Right lobe of liver (tissue), 6 donors: ENCODE measurements around the gene PKP3. TPM values are rescaled to one million over a fixed set of nuclear protein-coding genes. Genes with fewer than 3 reads are reported as not detected.
"Not testable (repeated sequence)": the region's sequence is repeated elsewhere in the genome, so short reads cannot be mapped to it uniquely, and the experiment has no call there.

ENCODE experiments used
- ATAC-seq, 4 donors: fragments of 200-7000 bp; cut with Tn5 transposase; one replicate each; pipeline ENCODE4 v1.9.1; 2020; ENCODE audit warnings: mild to moderate bottlenecking in 4 of 4, moderate library complexity in 4 of 4
- DNase-seq, 3 donors: peaks; one replicate each; pipeline ENCODE4 v3.0.0-alpha.2; 2020
- H3K27ac ChIP-seq, 3 donors: fragments of 200-600 bp; one replicate each; pipeline ENCODE4 v1.8.0; 2022
- H3K27me3 ChIP-seq, 2 donors: fragments of 200-600 bp; one replicate each; pipeline ENCODE4 v1.8.0; 2022
- H3K36me3 ChIP-seq, 4 donors: fragments of 200-600 bp; sonication (generic) in 1 of 4; one replicate each; pipeline versions ENCODE4 v1.5.1 to v1.8.0; 2017 to 2022; ENCODE audit warnings: control low read depth in 1 of 4
- H3K4me1 ChIP-seq, 4 donors: fragments of 200-600 bp; sonication (generic) in 1 of 4; one replicate each; pipeline versions ENCODE4 v1.5.1 to v1.8.0; 2017 to 2022; ENCODE audit warnings: control low read depth in 1 of 4
- H3K4me3 ChIP-seq, 3 donors: fragments of 200-600 bp; one replicate each; pipeline ENCODE4 v1.8.0; 2022
- H3K9me3 ChIP-seq, 4 donors: fragments of 200-600 bp; sonication (generic) in 1 of 4; one replicate each; pipeline versions ENCODE4 v1.5.1 to v1.8.0; 2017 to 2022; ENCODE audit warnings: control low read depth in 1 of 4
- POLR2A ChIP-seq: fragments of 450-650 bp; IDR thresholded peaks from one replicate; pipeline ENCODE4 v1.6.1; 2017; ENCODE audit warnings: antibody characterized with exemption, mild to moderate bottlenecking
- WGBS: methylation state at CpG from one replicate; pipeline ENCODE4 v1.1.6; 2018; ENCODE audit warnings: low coverage, low lambda C conversion rate; ENCODE audit not compliant: insufficient coverage; ENCODE audit errors: missing lambda C conversion rate; 5-methylcytosine and 5-hydroxymethylcytosine counted together
- intact Hi-C, 2 donors: fragments of 100-400 bp; cut with DNase I; formaldehyde crosslinking; loops; one replicate each; pipeline versions ENCODE4 v1.11.2 to v1.14.1; 2022
- long read RNA-seq: library from polyadenylated mRNA; unstranded; transcript quantifications from one replicate; pipeline ENCODE4 v2.0.0, GENCODE V29; 2019
- total RNA-seq, 6 experiments: library from RNA; depleted of rRNA in 2 of 6; stranded (reverse); fragments of >200 nt in 2 of 6; fragmentation: NEBNext Ultra II Directional in 3 of 6; extraction: Animal tissue kit (Norgen Biotek cat#: 25700) in 3 of 6; gene quantifications; one replicate each; pipeline versions ENCODE4 v1.1.0 to v1.2.4, GENCODE V29; 2016 to 2023
- TF ChIP-seq, protein P1 (sequence below), 4 donors: fragments of 200-600 bp in 3 of 4; fragments of 450-650 bp in 1 of 4; IDR thresholded peaks; one replicate each; pipeline versions ENCODE4 v1.5.1 to v1.8.0; 2016 to 2022; ENCODE audit warnings: antibody characterized with exemption in 4 of 4, mild to moderate bottlenecking in 2 of 4
- donor health status: DM: no; HTN: yes; CAD: no.
- donor health status: DM: no; HTN: no; CAD: no.
- donor health status: DM: no; HTN: no; CAD: no.
- donor health status: DM: no; HTN: yes; CAD: no.
- donor health status: DM: no; HTN: yes; CAD: no.

The PKP3 gene
- total RNA-seq, result 1 to 10 TPM in 1 of 6 experiments, under 1 TPM in 2, not detected in 3; 0.43 to 1.5 (median 0.47) TPM
- long read RNA-seq, result 0 reads

GRCh38 chr11:394034-394857 lies at the start of gene PKP3:
PKP3 (plus strand) TSS chr11:394209; CDS start chr11:394293, 84 bp downstream.
- intact Hi-C loops, result no loop called here
- Histone ChIP-seq H3K27me3 (no peaks in the 10 kb centered on the region), H3K27ac (no peak within 1 kb of the TSS), H3K36me3 (no peaks in the 10 kb centered on the region), H3K4me3 (no peak within 1 kb of the TSS), H3K9me3 (no peaks in the 10 kb centered on the region), H3K4me1 (no peaks in the 10 kb centered on the region)
- ATAC-seq (no peak), DNase-seq (no peak)
- 50% methylated on average over 2 of the region's 57 CpGs for WGBS
- TF ChIP-seq, protein P1, sequence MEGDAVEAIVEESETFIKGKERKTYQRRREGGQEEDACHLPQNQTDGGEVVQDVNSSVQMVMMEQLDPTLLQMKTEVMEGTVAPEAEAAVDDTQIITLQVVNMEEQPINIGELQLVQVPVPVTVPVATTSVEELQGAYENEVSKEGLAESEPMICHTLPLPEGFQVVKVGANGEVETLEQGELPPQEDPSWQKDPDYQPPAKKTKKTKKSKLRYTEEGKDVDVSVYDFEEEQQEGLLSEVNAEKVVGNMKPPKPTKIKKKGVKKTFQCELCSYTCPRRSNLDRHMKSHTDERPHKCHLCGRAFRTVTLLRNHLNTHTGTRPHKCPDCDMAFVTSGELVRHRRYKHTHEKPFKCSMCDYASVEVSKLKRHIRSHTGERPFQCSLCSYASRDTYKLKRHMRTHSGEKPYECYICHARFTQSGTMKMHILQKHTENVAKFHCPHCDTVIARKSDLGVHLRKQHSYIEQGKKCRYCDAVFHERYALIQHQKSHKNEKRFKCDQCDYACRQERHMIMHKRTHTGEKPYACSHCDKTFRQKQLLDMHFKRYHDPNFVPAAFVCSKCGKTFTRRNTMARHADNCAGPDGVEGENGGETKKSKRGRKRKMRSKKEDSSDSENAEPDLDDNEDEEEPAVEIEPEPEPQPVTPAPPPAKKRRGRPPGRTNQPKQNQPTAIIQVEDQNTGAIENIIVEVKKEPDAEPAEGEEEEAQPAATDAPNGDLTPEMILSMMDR (IDR thresholded peaks at IDR 0.05), result no peak
- TF ChIP-seq POLR2A, result no peak

- no peak overlapping the region for H3K4me3 ChIP-seq
- no peaks in the 10 kb centered on the region for H3K9me3 ChIP-seq
- no peaks in the 10 kb centered on the region for H3K4me1 ChIP-seq
- H3K27me3 ChIP-seq, result no peaks in the 10 kb centered on the region
- H3K27ac ChIP-seq, result no peak overlapping the region
- ATAC-seq, result no peak
- intact Hi-C loops, result no loop called here
- TF ChIP-seq, protein P1 (IDR thresholded peaks at IDR 0.05), result no peak
- TF ChIP-seq POLR2A, result no peak
- DNase-seq, result no peak
- H3K36me3 ChIP-seq, result no peaks in the 10 kb centered on the region
- WGBS, result 94% methylated on average over 11 of the region's 11 CpGs
These were observed 49.0 kb upstream of the PKP3 start for GRCh38 chr11:344836-345578.

DNA sequence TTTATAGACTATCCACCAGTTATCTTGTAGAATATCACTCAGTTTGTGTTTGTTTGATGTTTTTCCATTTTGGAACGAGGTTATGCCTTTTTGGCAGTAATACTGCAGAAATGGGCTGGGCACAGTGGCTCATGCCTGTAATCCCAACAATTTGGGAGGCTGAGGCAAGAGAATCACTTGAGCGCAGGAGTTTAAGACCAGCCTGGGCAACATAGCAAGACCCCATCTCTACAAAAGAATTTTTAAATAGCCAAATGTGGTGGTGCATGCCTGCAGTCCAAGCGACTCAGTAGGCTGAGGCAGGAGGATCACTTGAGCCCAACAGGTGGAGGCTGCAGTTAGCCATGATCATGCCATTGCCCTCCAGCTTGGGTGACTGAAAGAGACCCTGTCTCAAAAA lies 47.5 kb upstream of the PKP3 start:
- Histone ChIP-seq H3K9me3 (no peaks in the 10 kb centered on the region), H3K4me3 (no peak overlapping the region), H3K36me3 (no peaks in the 10 kb centered on the region), H3K27ac (no peak overlapping the region), H3K27me3 (no peaks in the 10 kb centered on the region), H3K4me1 (no peaks in the 10 kb centered on the region)
- ATAC-seq, result no peak
- TF ChIP-seq POLR2A, result no peak
- TF ChIP-seq, protein P1 (IDR thresholded peaks at IDR 0.05), result no peak
- intact Hi-C loops, result no loop called here
- 57% methylated on average over 3 of the region's 3 CpGs for WGBS
- no peak for DNase-seq

DNA sequence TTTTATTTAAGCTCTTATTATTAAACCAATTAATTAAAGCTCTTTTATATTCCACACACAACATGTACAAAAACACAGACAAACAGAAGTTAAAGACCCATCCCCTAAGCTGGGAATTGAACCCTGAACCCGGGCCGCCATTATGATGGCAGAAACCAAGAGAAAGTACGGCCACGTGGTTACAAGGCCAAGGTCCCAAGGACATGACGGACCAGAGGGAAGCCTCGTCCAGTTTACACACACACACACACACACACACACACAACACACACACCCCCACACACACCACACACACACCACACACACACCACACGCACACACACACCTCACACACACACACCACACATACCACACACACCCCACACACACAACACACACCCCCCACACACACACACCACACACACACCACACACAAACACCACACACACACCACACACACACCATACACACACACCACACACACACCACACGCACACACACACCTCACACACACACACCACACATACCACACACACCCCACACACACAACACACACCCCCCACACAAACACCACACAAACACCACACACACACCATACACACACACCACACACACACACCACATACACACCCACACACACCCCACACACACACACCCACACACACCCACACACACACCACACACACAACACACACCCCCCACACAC lies 44.6 kb upstream of the PKP3 start:
- DNase-seq, ATAC-seq, H3K4me3 ChIP-seq, H3K27me3 ChIP-seq, H3K27ac ChIP-seq, H3K9me3 ChIP-seq, intact Hi-C loops, H3K36me3 ChIP-seq: not testable (repeated sequence)
- WGBS, result 40% methylated on average over 7 of the region's 8 CpGs
- H3K4me1 ChIP-seq, result peaks cover 0 to 21% (median 9%) of the 10 kb centered on the region in 4 donors

- H3K4me1 ChIP-seq, result peaks cover under 1 to 28% (median 11%) of the 10 kb centered on the region in 4 donors
- H3K27ac ChIP-seq, H3K36me3 ChIP-seq, intact Hi-C loops, H3K27me3 ChIP-seq, ATAC-seq, H3K9me3 ChIP-seq, DNase-seq, H3K4me3 ChIP-seq: not testable (repeated sequence)
- WGBS, result 57% methylated on average over 12 of the region's 16 CpGs
These were observed 43.8 kb upstream of the PKP3 start for GRCh38 chr11:350033-350722.
